ENCODE data around the gene DYNC1I1.
A peak's percentile ranks its signal among the peaks of the same experiment; 100 is the strongest.

Gene DYNC1I1

GRCh38 chr7:95976369-95977060, 204.2 kb downstream of the DYNC1I1 start:
- DNase-seq: no peak

GRCh38 chr7:95977994-95978393, 205.6 kb downstream of the DYNC1I1 start:
- DNase-seq: no peak

- no peak for DNase-seq
Observed at GRCh38 chr7:95980167-95980566, 207.8 kb downstream of the DYNC1I1 start.

GRCh38 chr7:95980706-95981105, 208.4 kb downstream of the DYNC1I1 start:
- DNase-seq: no peak

GRCh38 chr7:95986178-95986764, 213.9 kb downstream of the DYNC1I1 start:
- DNase-seq: no peak

- no peak for DNase-seq
Observed at GRCh38 chr7:95989301-95989700, 216.9 kb downstream of the DYNC1I1 start.

GRCh38 chr7:95993380-95993779, 221.0 kb downstream of the DYNC1I1 start:
- no peak for DNase-seq

- no peak for DNase-seq
Observed at GRCh38 chr7:95996174-95996573, 223.8 kb downstream of the DYNC1I1 start.

GRCh38 chr7:95996886-95997285, 224.5 kb downstream of the DYNC1I1 start:
- no peak for DNase-seq

GRCh38 chr7:95997632-95998031, 225.3 kb downstream of the DYNC1I1 start:
- no peak for DNase-seq

GRCh38 chr7:95999481-95999880, 227.1 kb downstream of the DYNC1I1 start:
- no peak for DNase-seq

- DNase-seq: no peak
Observed at GRCh38 chr7:96004578-96004977, 232.2 kb downstream of the DYNC1I1 start.

- no peak for DNase-seq
Observed at GRCh38 chr7:96005271-96005670, 232.9 kb downstream of the DYNC1I1 start.

- no peak for DNase-seq
Observed at GRCh38 chr7:96009148-96009547, 236.8 kb downstream of the DYNC1I1 start.

- no peak for DNase-seq
Observed at GRCh38 chr7:96013836-96014235, 241.5 kb downstream of the DYNC1I1 start.

GRCh38 chr7:96014617-96015016, 242.3 kb downstream of the DYNC1I1 start:
- DNase-seq: no peak

GRCh38 chr7:96016056-96016586, 243.8 kb downstream of the DYNC1I1 start:
- no peak for DNase-seq

GRCh38 chr7:96016735-96017134, 244.4 kb downstream of the DYNC1I1 start:
- DNase-seq: no peak

- peak; percentile 19 for DNase-seq
Observed at GRCh38 chr7:96017877-96018276, 245.5 kb downstream of the DYNC1I1 start.

- DNase-seq: no peak
Observed at GRCh38 chr7:96021568-96021967, 249.2 kb downstream of the DYNC1I1 start.

GRCh38 chr7:96023387-96023786, 251.0 kb downstream of the DYNC1I1 start:
- no peak for DNase-seq

GRCh38 chr7:96026010-96026409, 253.7 kb downstream of the DYNC1I1 start:
- DNase-seq: no peak

- DNase-seq: no peak
Observed at GRCh38 chr7:96026611-96027010, 254.3 kb downstream of the DYNC1I1 start.

GRCh38 chr7:96028729-96029128, 256.4 kb downstream of the DYNC1I1 start:
- no peak for DNase-seq
